ENCODE measurements around the gene ABCB1.

Gene ABCB1

DNA sequence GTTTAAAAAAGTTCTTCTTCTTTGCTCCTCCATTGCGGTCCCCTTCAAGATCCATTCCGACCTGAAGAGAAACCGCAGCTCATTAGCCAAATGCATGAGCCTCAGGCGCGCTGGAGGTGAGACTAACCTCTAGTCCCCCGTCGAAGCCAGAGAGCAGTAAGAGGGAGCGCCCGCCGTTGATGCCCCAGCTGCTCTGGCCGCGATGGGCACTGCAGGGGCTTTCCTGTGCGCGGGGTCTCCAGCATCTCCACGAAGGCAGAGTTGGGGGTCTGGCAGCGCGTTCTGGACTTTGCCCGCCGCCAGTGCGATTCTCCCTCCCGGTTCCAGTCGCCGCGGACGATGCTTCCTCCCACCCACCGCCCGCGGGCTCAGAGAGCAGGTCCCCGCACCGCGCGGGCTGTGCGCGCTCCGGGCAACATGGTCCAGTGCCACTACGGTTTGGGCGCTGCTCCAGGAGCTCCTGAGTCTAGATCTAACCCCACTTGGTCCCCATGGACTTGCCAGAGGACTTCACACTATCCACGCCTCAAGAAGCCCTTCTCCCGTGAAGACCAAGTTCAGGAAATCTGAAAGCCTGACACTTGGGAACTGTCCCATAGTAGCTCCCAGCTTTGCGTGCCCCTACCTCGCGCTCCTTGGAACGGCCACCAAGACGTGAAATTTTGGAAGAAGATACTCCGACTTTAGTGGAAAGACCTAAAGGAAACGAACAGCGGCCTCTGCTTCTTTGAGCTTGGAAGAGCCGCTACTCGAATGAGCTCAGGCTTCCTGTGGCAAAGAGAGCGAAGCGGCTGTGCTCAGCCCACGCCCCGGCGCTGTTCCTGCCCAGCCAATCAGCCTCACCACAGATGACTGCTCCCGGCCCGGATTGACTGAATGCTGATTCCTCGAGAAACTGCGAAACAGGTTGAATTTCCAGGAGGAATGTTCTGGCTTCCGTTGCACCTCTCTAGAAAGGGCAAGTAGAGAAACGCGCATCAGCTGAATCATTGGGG lies at the start of gene ABCB1:
TSS of gene ABCB1 (minus strand) at position 755 of the 995 bp plus-strand sequence. CDS start at position 55, 700 bp downstream.
- peak in 1 of 2 donors; percentile 15 for DNase-seq (ENCODE audit: low read depth in 2 of 2)

- no peak for DNase-seq (ENCODE audit: low read depth in 2 of 2)
These were observed 47.6 kb upstream of the ABCB1 start for GRCh38 chr7:87648316-87648715.

- DNase-seq (ENCODE audit: low read depth in 2 of 2) = no peak
These were observed 44.8 kb upstream of the ABCB1 start for GRCh38 chr7:87645446-87645845.

GRCh38 chr7:87635921-87636320 lies 35.2 kb upstream of the ABCB1 start:
- DNase-seq (ENCODE audit: low read depth in 2 of 2) = no peak

GRCh38 chr7:87628780-87629569 lies 28.3 kb upstream of the ABCB1 start:
- DNase-seq (ENCODE audit: low read depth in 2 of 2) = no peak

DNA sequence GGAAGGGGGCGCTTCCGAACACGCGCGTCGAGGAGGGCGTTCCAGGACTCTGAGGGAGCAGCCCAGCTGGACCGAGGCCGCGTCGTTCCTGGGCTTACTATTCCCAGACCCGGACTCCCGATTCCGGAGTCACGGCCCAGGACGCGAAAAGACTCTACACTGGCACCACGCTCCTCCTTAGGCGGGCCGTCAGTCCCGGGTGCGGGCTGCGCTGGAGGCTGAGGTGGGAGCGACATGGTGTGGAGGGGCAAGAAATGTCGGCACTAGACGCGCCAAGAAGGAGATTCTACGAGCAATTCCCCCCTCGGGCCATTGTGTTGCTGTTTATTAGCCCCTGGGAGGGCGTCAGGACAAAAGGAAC lies 26.9 kb upstream of the ABCB1 start:
- DNase-seq (ENCODE audit: low read depth in 2 of 2) = no peak

DNA sequence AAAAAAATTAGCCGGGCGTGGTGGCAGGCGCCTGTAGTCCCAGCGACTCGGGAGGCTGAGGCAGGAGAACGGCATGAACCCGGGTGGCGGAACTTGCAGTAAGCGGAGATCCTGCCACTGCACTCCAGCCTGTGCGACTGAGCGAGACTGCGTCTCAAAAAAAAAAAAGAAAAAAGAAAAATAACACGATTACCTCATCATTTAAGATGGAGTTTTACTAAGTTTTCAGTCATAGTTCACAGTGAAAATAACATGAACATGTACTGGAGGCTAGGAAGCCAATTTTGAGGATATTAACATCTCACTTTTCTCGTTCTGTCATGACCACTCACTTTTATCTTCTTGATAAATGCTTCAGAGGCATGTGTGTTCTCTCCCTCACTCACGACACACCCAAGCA lies 24.4 kb upstream of the ABCB1 start:
- DNase-seq (ENCODE audit: low read depth in 2 of 2) = no peak

GRCh38 chr7:87624628-87625027 lies 23.9 kb upstream of the ABCB1 start:
- DNase-seq (ENCODE audit: low read depth in 2 of 2) = no peak

GRCh38 chr7:87615197-87615596 lies 14.5 kb upstream of the ABCB1 start:
- DNase-seq (ENCODE audit: low read depth in 2 of 2) = no peak

- DNase-seq (ENCODE audit: low read depth in 2 of 2) = no peak
These were observed 9.2 kb upstream of the ABCB1 start for GRCh38 chr7:87609916-87610315.

DNA sequence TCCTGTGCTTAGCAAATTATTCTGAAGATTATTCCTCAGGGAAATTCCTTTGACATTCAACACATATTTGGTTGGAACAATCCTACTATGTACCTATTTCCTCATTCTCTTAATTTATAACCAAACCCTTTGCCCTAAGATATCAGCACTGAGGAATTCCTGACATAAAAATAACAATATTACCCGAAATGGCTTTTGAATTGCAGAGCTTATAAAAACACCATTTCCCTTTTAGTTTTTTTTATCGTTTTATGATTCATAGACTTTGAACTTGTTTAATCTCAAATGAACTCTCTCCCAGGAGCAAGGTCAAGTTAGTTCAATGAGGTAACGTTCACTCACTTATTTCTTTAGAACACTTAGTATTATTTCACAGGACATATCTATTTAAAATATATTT lies 7.7 kb upstream of the ABCB1 start:
- DNase-seq (ENCODE audit: low read depth in 2 of 2) = no peak

GRCh38 chr7:87604264-87604663 lies 3.6 kb upstream of the ABCB1 start:
- DNase-seq (ENCODE audit: low read depth in 2 of 2) = no peak

GRCh38 chr7:87599336-87599735 lies 1.3 kb downstream of the ABCB1 start:
- no peak for DNase-seq (ENCODE audit: low read depth in 2 of 2)

DNA sequence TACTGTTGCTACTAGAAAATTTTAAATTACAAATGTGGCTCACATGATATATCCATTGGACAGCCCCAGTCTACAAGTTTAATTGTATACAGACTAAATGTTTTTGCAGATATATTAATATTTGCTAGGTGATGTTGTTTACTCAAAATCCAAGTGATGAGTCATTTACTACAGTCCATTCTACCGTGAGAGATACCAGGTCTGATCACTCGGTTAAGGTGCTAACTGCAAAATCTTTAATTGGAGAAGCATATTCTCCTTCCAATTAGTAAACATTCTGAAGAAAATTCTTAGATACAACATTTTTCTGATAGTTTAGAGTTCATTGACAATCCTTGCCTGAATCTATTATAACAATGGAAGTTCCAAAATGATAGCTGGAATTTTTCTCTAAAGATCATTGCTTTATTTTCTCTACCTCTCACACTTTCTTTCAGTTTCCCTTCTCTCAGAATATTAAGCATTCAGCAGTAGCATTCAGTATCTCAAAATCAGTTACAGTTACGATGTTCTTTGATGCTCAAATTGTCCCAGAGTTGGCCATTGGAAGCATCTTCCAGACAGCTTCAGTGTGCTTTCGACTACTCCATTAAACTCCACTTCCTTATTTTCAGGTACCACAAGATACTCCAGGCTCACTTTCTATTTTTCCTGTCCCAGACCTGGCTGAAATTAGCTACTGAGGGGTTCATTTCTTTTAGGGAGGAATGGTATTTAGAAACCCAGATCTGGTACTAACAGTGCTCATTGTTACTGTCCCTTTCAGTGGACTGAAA lies 2.3 kb downstream of the ABCB1 start:
- no peak for DNase-seq (ENCODE audit: low read depth in 2 of 2)

GRCh38 chr7:87596696-87597095 lies 4.0 kb downstream of the ABCB1 start:
- DNase-seq (ENCODE audit: low read depth in 2 of 2) = no peak

DNA sequence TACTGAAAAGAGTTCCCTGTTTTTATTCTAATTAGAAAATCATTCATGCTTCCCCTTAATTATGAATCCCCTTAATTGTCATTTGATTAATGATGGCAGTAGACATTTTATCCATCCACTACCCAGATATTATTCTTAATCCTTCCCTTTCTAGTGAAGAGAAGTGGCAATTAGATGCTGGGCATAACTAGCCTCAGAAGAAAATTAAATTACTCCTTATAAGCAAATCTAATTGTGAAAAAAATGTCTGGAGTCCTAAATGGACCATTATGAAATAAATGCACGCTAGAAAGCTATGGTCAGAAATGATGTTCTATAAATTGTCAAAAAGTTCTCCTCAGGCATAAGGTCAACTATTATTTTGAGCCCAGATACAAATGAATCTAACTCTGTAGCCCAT lies 4.5 kb downstream of the ABCB1 start:
- DNase-seq (ENCODE audit: low read depth in 2 of 2) = no peak

- no peak for DNase-seq (ENCODE audit: low read depth in 2 of 2)
These were observed 8.4 kb downstream of the ABCB1 start for GRCh38 chr7:87592300-87592699.

GRCh38 chr7:87591211-87591610 lies 9.5 kb downstream of the ABCB1 start:
- no peak for DNase-seq (ENCODE audit: low read depth in 2 of 2)

- DNase-seq (ENCODE audit: low read depth in 2 of 2) = no peak
These were observed 10.1 kb downstream of the ABCB1 start for GRCh38 chr7:87590578-87590977.

- no peak for DNase-seq (ENCODE audit: low read depth in 2 of 2)
These were observed 11.1 kb downstream of the ABCB1 start for GRCh38 chr7:87589631-87590030.

DNA sequence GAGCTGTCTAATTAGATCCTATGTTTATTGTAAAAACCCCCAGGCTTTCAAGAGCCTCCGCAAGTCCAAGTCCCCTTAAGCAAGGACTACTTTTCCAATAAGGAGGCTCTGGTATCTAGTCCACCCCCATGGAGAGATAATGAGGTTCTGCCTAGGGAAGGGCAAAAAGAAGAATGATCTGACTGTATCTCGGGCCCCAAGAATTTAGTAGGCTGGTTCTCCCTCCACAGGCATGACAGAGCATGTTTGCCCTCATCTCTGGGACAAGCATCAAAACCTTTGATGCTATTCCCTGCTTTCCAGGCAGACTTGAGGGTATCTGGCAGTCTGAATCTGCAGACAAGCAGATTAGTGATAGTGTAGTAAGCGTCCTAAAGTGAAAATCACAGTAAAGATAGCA lies 19.0 kb downstream of the ABCB1 start:
- no peak for DNase-seq (ENCODE audit: low read depth in 2 of 2)

DNA sequence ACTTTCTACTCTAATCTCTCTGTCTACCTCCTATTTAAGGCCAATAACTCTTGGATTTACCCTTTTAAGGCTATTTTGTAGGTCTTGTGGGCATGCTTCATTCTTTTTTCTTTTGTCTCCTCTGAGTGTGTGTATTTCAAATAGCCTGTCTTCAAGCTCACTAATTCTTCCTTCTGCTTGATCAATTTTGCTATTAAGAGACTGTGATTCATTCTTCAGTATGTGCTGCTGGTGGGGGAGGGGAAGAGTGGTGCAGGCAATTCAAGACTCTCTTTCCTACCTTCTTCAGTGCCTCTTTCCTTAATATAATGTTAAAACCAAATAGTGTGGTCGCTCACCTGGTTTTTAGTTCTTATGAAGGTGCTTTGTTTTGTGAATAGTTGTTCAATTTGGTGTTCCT lies 20.0 kb downstream of the ABCB1 start:
- no peak for DNase-seq (ENCODE audit: low read depth in 2 of 2)

All from stimulated activated CD4-positive, alpha-beta T cell treated with anti-CD3 and anti-CD28 coated beads, Interleukin-1b, Interleukin-23, amount 100 ng/mL, for 1 hour (primary cell).